Measurements from ENCODE around the gene CAMK1D. TPM values are rescaled to one million over a fixed set of nuclear protein-coding genes. Genes with fewer than 3 reads are reported as not detected.

CAMK1D gene
- polyA plus RNA-seq, 1 experiment, result 1.1 TPM

DNA sequence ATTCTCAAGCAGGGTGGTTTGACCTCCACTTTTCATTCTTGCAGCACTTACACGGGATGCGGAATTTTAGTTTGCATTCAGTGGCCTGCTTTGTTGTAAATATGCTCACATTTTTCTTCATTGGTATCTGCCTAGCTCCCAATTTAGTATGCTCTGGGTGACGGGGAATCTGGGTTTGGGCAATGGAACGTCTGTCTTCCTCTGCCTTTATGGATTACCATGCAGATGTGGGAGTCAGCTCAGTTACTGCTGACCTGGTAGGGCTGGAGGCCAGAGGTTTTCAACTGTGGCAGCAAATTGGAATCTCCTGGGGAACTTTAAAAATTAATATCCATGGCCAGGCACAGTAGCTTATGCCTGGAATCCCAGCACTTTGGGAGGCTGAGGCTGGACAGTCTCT is 161.6 kb downstream of the CAMK1D start:
- TF ChIP-seq, protein P1, sequence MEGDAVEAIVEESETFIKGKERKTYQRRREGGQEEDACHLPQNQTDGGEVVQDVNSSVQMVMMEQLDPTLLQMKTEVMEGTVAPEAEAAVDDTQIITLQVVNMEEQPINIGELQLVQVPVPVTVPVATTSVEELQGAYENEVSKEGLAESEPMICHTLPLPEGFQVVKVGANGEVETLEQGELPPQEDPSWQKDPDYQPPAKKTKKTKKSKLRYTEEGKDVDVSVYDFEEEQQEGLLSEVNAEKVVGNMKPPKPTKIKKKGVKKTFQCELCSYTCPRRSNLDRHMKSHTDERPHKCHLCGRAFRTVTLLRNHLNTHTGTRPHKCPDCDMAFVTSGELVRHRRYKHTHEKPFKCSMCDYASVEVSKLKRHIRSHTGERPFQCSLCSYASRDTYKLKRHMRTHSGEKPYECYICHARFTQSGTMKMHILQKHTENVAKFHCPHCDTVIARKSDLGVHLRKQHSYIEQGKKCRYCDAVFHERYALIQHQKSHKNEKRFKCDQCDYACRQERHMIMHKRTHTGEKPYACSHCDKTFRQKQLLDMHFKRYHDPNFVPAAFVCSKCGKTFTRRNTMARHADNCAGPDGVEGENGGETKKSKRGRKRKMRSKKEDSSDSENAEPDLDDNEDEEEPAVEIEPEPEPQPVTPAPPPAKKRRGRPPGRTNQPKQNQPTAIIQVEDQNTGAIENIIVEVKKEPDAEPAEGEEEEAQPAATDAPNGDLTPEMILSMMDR (IDR thresholded peaks at IDR 0.05; ENCODE audit: insufficient read depth, low read depth, low read length), result no peak
- ChIA-PET CTCF (no interaction called here), POLR2A (no interaction called here)
- no peak overlapping the region for H3K4me3 ChIP-seq (ENCODE audit: low read depth, low read length)
- H3K27me3 ChIP-seq (ENCODE audit: control insufficient read depth, insufficient read depth, low read length), result no peaks in the 10 kb centered on the region; the same call in 1 of the 2 replicates
- no peak for DNase-seq (ENCODE audit: low read depth)
- H3K36me3 ChIP-seq (ENCODE audit: control insufficient read depth, insufficient read depth, low read length), result no peaks in the 10 kb centered on the region

- H3K27me3 ChIP-seq (ENCODE audit: control insufficient read depth, insufficient read depth, low read length), result no peaks in the 10 kb centered on the region; the same call in 1 of the 2 replicates
- ChIA-PET CTCF (no interaction called here), POLR2A (no interaction called here)
- TF ChIP-seq, protein P1 (IDR thresholded peaks at IDR 0.05; ENCODE audit: insufficient read depth, low read depth, low read length), result no peak
- no peaks in the 10 kb centered on the region for H3K36me3 ChIP-seq (ENCODE audit: control insufficient read depth, insufficient read depth, low read length)
- no peak overlapping the region for H3K4me3 ChIP-seq (ENCODE audit: low read depth, low read length)
- no peak for DNase-seq (ENCODE audit: low read depth)
Measured at GRCh38 chr10:12511651-12512050, 162.3 kb downstream of the CAMK1D start.

- DNase-seq (ENCODE audit: low read depth), result no peak
- POLR2A ChIA-PET, result no interaction called here
- H3K27me3 ChIP-seq (ENCODE audit: control insufficient read depth, insufficient read depth, low read length), result no peaks in the 10 kb centered on the region; the same call in 1 of the 2 replicates
- CTCF ChIA-PET, result interaction anchor here (0.8 kb wide), 1 partner anchor 74 kb away, joined by 3 read pairs; no protein-coding TSS in a partner anchor
- no peaks in the 10 kb centered on the region for H3K36me3 ChIP-seq (ENCODE audit: control insufficient read depth, insufficient read depth, low read length)
- TF ChIP-seq, protein P1 (IDR thresholded peaks at IDR 0.05; ENCODE audit: insufficient read depth, low read depth, low read length), result no peak
- no peak overlapping the region for H3K4me3 ChIP-seq (ENCODE audit: low read depth, low read length)
Measured at GRCh38 chr10:12512332-12513002, 163.1 kb downstream of the CAMK1D start.

- ChIA-PET CTCF (interaction anchor here (0.5 to 0.8 kb wide), 2 partner anchors 74 to 455 kb away, joined by 3 read pairs; no protein-coding TSS in a partner anchor), POLR2A (no interaction called here)
- no peak overlapping the region for H3K4me3 ChIP-seq (ENCODE audit: low read depth, low read length)
- no peaks in the 10 kb centered on the region for H3K36me3 ChIP-seq (ENCODE audit: control insufficient read depth, insufficient read depth, low read length)
- TF ChIP-seq, protein P1 (IDR thresholded peaks at IDR 0.05; ENCODE audit: insufficient read depth, low read depth, low read length), result no peak
- no peak for DNase-seq (ENCODE audit: low read depth)
- no peaks in the 10 kb centered on the region; the same call in 1 of the 2 replicates for H3K27me3 ChIP-seq (ENCODE audit: control insufficient read depth, insufficient read depth, low read length)
Measured at GRCh38 chr10:12513003-12513365, 163.6 kb downstream of the CAMK1D start.

DNA sequence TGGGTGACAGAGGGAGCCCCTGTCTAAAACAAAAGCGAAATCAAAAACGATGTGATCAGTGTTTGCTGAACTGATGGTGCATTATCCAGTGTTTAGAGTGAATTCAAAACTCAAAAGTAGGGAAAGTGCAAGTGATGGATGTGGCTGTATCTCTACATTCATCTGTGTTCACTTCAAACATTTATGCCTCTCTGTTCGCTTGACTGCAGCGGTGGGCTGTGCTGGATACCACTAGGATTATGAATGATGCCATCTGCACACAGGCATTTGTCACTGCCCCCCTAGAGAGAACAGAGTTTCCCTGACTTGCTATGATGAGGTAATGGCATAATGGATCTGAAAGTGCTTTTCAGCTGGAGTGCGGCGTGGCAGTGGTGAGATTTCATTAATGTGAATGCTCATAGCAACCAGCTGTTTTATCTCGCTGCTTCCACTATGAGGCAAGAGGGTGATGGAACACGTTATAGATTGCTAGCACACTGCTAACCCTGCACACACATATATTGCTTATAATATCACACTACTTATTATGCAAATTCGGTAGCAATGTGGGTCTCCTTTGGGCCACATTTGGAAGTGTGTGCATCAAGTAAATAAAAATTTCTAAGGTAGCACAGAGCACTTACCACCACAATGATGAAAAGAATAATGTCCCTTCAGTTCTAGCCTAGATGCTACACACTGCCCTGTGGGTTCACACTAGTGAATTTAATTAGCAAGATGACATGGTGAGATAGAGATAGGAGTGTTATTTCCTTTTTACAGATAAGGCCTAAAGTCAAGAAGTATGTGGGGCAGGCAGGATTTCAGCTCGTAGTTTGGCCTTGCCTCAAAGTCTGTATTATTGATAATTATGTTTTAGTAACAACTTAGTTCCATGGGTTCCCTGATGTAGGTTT is 164.7 kb downstream of the CAMK1D start:
- CTCF ChIA-PET, result interaction anchor here (0.6 kb wide), 1 partner anchor 123 kb away, joined by 3 read pairs; no protein-coding TSS in a partner anchor
- no peak for DNase-seq (ENCODE audit: low read depth)
- H3K27me3 ChIP-seq (ENCODE audit: control insufficient read depth, insufficient read depth, low read length), result no peaks in the 10 kb centered on the region; the same call in 1 of the 2 replicates
- TF ChIP-seq, protein P1 (IDR thresholded peaks at IDR 0.05; ENCODE audit: insufficient read depth, low read depth, low read length), result no peak
- H3K4me3 ChIP-seq (ENCODE audit: low read depth, low read length), result no peak overlapping the region
- no peaks in the 10 kb centered on the region for H3K36me3 ChIP-seq (ENCODE audit: control insufficient read depth, insufficient read depth, low read length)
- POLR2A ChIA-PET, result no interaction called here
